GM13976 (cell line): Measurements from ENCODE around the gene TMEM198.

Experiments
- DNase-seq: peaks from one replicate; pipeline ENCODE4 v3.0.0; 2012; ENCODE audit warnings: low spot score
- CTCF ChIP-seq: IDR thresholded peaks from 2 replicates; pipeline ENCODE4 v1.5.1; 2012; ENCODE audit warnings: borderline replicate concordance, mild to moderate bottlenecking; ENCODE audit not compliant: insufficient read depth; ENCODE audit errors: extremely low read depth, missing control alignments, control extremely low read depth
- in situ Hi-C: fragments of 300-500 bp; cut with MboI; formaldehyde crosslinking; loops from one replicate; pipeline ENCODE4 v1.12.0; 2022; ENCODE audit warnings: low sequenced_read_pairs, mixed read lengths, inconsistent platforms; ENCODE audit not compliant: unreplicated experiment

Gene TMEM198

GRCh38 chr2:219571311-219572236 is 27.7 kb downstream of the TMEM198 start, which contains the start of gene OBSL1:
OBSL1 (minus strand) TSS chr2:219571539; CDS start chr2:219571232, 307 bp downstream.
- in situ Hi-C loops, result no loop called here
- TF ChIP-seq CTCF, result no peak
- no peak for DNase-seq

- no peak for DNase-seq
- in situ Hi-C loops, result no loop called here
- TF ChIP-seq CTCF, result no peak
These were observed 28.6 kb downstream of the TMEM198 start, which contains the start of gene INHA for GRCh38 chr2:219572237-219573001. INHA (plus strand) TSS chr2:219572310; CDS start chr2:219572375, 65 bp downstream.

GRCh38 chr2:219573166-219573565 is 29.3 kb downstream of the TMEM198 start:
- no peak for DNase-seq
- TF ChIP-seq CTCF, result no peak
- in situ Hi-C loops, result no loop called here

GRCh38 chr2:219574484-219575311 is 30.9 kb downstream of the TMEM198 start:
- no peak for TF ChIP-seq CTCF
- no peak for DNase-seq
- in situ Hi-C loops, result no loop called here

GRCh38 chr2:219575566-219576504 is 32.0 kb downstream of the TMEM198 start:
- no peak for DNase-seq
- in situ Hi-C loops, result no loop called here
- TF ChIP-seq CTCF, result no peak
